GM21619 (cell line): ENCODE results near the gene IER5L.
A peak's percentile ranks its signal among the peaks of the same experiment; 100 is the strongest.
"Not testable (repeated sequence)": the region's sequence is repeated elsewhere in the genome, so short reads cannot be mapped to it uniquely, and the experiment has no call there.

Source experiments
- ATAC-seq: cut with Tn5 transposase; IDR thresholded peaks from one replicate; pipeline ENCODE4 v1.9.1; 2021; ENCODE audit not compliant: unreplicated experiment

The IER5L gene

DNA sequence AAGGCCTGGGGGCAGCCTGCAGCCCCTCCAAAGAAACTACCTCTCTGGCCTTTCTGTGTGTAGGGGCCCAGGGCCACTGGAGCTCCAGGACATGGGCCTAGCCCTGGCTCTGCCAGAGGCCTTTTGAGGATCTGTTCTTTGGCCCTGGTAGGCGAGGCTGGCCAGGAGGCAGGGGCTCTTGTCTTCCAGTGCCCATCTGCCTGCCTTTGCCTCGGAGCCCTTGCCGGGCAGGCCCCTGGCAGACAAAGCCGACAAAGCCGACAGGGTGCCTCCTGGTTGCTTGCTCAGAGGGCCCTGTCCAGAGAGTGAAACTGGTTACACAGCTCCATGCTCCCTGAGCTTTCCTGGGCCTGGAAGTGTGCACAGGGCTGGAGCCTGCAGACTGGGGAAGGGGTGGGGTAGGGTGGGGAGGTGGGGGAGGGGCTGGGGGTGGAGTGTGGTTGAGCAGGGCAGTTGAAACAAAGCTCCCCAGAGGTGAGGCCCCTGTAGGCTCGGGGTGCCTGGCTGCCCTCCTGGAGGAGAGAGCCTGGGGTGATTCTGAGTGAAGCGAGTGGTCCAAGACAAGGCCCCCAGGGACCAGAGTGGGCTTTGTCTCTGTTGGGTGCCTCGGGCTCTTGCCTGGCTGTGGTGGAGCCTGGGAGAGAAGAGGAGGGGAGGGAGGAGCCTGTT is 37.5 kb downstream of the IER5L start:
- peak; percentile 11 for ATAC-seq

- peak; percentile 46 for ATAC-seq
Observed at GRCh38 chr9:129139993-129140396, 38.1 kb downstream of the IER5L start.

DNA sequence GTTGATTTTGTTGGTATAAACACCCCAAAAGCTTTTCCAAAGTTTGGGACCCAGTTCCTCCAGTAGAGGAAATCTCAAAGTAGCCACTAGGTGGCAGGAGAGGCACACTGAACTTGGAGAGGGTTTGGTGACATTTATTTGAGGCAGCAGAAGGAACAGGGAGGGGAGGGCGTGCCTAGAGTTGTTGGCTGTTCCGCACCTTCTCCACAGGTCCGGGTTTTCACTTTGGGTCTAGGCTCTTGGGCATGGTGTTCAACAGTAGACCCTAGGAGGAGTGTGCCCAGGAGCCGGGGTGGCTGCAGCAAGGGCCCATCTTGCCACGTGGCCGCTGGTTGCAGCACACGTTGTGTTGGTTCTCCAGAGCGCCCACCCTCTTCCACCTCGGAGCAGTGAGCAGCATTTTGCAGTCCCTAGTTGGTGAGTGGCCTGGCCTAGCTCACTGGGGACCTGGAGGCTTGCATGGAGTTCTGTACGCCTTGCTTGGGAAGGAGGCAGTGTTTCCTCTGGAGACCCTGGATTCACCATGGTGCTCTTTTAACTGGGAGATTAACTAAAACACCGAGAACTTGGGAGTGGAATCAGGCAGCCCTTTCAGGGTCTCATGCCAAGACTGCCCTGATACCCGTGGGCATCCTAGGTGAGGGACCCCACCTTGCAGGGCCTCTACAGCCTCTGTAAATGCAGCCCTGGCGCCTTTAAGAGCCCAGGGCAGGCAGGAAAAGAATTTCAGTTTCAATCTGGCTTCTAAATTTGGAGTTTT is 38.6 kb downstream of the IER5L start:
- no peak for ATAC-seq

DNA sequence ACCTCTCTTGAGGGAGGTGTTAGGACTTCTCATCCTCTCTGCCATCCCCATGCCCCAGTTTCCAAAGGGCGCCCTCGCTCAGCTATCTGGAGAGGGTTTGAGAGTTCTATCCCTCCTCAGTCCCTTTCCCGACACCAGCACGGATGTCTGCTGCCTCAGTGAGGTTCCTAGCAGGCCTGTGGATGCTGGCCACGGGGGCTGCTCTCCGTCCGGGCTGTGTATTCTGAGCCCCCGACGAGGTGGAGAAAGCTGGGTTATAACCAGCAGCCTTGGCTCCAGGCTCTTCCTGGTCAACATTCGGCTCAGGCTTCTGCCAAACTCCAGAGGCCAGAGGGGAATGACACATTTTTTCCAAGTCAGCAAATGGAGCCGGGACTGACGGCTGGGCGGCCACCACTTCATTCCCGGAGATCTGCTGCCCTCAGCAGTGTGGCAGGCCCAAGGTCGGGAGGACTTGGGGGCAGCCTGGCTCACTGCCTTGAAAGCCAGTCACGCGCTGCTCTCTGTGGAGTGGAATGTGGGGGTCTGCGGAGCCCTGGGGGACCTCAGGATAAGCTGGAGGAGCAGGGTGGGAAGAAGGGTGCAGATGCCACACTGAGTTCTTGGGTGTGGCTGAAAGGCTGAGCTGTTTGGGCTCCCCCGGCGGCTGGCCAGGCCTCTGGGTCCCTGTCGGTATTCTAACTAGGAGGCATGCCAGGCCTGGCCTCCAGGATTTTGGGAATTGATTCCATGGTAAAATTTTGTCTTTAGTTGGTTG is 39.4 kb downstream of the IER5L start:
- ATAC-seq = no peak

DNA sequence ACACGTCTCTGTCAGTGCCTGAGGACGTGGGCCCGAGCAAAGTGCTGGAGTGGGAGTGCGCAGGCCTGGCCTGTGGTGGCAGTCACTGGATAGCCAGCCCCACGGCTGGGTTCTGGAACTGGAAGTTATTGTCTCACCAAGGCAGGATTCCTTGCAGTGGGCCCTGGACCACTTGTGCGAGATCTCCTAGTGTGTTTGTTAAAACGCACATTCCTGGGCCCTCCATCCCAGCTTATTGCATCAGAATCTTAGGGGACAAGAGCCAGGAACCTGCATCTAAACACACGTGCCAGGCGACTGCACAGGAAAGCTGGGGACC is 40.0 kb downstream of the IER5L start:
- ATAC-seq = no peak

GRCh38 chr9:129137292-129138143 is 40.5 kb downstream of the IER5L start:
- ATAC-seq = no peak

GRCh38 chr9:129136446-129137035 is 41.5 kb downstream of the IER5L start:
- no peak for ATAC-seq

GRCh38 chr9:129135476-129135875 is 42.6 kb downstream of the IER5L start:
- no peak for ATAC-seq

GRCh38 chr9:129133082-129133481 is 45.0 kb downstream of the IER5L start:
- no peak for ATAC-seq

- ATAC-seq = peak; percentile 57
Observed at GRCh38 chr9:129131300-129132145, 46.5 kb downstream of the IER5L start.

GRCh38 chr9:129130791-129131190 is 47.3 kb downstream of the IER5L start:
- ATAC-seq = no peak

DNA sequence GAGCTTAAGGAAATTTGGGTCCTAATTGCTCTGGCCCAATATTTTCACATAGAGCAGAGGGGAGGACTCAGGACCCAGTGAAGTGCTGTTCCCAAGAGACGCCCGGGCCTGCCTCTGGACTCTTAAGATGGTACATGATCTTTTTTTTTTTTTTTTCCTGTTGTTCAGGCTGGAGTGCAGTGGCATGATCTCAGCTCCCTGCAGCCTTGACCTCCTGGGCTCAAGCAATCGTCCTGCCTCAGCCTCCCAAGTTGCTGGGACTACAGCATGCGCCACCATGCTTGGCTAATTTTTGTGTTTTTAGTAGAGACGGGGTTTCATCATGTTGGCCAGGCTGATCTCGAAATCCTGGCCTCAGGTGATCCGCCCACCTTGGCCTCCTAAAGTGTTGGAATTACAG is 47.8 kb downstream of the IER5L start:
- not testable (repeated sequence) for ATAC-seq

DNA sequence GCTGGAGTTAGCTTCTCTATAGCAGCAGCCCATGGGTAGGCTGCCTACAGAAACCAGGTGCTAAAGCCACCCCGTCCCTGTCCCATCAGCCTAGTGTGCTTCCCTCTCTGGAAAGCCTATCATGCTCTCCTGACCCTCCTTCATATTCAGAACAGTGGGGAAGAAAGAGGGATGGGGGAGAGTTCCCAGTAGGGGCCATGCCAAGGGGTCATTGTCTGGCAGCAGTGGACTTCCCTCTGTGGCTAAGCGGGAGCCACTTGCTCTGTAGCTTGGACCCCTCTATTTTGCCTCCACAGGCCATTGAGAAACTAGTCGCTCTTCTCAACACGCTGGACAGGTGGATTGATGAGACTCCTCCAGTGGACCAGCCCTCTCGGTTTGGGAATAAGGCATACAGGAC is 49.4 kb downstream of the IER5L start:
- no peak for ATAC-seq

DNA sequence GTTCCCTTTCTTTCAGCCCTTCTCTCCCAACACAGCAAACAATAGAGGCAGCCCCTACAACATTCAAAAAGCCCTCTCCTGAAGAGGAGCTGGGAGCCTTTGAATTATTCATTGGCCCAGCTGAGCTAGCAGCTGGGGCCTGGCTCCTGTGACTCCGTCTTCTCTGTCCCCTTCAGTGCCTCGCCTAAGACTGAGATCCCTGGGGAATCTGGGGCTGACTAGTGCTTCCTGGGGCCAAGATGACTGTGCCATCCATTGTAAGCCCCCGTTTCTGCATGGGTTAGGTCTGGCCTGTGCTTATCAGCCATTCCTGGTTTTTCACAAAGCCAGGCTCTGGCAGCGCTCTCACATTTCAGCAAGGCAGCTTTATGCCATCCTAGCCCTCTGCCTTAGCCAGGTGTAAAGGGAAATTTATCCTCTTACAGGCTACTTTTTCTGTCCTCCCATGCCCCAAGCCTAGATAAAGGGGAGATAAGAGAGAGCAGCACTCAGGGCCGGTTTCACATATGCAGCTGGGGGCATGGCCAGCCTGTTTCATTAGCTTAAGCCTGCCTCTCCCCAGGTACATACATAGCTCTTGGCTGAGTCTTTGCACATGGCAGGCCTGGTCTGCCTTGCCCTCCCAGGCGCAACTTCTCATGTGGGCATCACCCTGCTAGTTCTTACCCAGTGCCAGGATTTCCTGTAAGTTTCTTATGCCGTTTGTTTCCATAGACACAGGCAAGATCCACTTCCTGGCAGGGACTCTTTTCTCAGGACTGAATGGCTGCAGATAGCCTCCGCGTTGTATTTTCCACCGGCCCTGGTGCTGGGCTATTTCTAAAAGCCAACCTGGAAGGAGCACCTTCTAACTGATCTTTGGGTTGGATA is 51.1 kb downstream of the IER5L start:
- no peak for ATAC-seq
